Stimulated activated CD8-positive, alpha-beta memory T cell treated with anti-CD3 and anti-CD28 coated beads, Interleukin-12 subunit alpha, Interleukin-12 subunit beta, amount 100 ng/mL, for 4 hours (primary cell): ENCODE results near the gene FSIP1.

Source experiments
- DNase-seq: peaks from one replicate; pipeline ENCODE4 v3.0.0-alpha.2; 2020; ENCODE audit warnings: low read depth

FSIP1 gene

GRCh38 chr15:39756806-39757522, 25.7 kb downstream of the FSIP1 start:
- no peak for DNase-seq

DNA sequence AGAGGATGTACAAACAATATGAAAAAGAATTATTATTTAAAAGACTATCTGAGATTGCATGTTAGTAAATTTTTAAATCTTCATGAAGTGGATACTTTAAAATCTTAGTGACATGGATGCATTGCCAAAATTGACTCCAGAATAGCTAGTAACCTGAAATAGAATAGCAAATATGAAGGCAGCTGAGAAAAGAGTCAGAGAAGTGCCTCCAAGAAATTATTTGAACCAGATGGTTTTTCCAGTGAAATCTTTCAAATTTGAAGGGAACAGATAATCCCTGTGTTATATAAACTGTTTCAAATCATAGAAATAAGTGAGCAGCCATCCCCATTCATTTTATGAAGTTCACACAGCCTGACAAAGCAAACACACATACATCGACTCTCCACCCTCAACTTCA, 29.6 kb downstream of the FSIP1 start:
- no peak for DNase-seq

DNA sequence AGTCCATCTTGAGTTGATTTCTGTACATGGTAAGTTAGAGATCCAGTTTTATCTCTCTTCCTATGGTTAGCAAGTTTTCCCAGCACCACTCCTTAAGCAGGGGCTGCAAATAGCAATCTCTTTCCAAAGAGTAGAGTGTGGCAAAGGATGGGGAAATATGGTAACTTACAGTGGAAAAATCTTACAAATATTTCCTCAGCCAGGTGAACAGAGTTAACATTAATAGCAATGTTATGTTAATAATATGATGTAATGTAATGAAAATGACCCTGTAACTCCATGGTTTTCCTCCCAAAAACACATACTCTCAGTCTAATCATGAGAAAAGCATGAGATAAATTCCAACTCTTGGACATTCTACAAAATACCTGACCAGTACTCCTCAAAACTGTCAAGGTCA, 30.4 kb downstream of the FSIP1 start:
- DNase-seq = no peak

DNA sequence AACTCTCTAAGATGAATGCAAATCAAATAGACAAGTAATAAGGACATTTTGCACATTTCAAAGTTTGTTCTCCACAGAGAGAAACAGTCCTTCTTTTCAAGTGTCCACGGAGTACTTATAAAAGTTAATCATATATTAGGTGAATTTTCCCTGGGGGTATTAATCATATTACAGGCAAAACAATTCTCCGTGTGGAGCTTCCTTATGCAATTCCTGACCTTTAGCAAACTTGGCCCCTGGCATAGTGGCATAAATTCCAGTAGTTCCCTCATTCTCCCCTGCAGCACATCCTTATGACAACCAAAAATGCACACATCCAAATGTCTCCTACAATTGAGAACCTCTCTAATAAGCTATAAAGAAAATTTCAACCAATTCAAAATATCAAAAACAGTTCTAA, 34.4 kb downstream of the FSIP1 start:
- no peak for DNase-seq

- no peak for DNase-seq
These were observed 35.3 kb downstream of the FSIP1 start for GRCh38 chr15:39747326-39747725.

DNA sequence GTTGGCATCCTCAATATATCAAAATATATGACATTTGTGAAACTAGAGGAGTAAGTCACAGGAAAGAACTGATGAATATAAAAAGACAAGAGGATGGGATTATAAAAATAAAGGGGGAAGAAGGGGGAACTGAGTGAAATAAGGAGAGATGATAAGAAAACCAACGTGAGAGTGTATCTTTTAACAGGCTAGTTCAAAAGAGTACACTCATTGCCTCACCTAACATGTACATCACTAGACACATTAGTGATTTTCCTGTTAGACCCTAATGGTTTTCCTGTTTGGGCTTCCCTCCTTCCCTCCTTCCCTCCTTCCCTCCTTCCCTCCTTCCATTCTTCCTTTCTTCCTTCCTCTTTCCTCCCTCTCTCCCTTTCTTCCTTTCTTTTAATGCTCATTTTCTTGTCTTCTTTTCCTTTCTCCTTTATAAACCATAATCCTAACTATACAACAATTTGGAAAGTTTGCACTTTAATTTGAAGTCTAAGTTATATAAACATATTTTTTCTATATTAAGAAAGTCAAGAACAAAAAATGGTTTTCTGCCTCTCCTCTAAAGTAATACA, 35.8 kb downstream of the FSIP1 start:
- DNase-seq = no peak

DNA sequence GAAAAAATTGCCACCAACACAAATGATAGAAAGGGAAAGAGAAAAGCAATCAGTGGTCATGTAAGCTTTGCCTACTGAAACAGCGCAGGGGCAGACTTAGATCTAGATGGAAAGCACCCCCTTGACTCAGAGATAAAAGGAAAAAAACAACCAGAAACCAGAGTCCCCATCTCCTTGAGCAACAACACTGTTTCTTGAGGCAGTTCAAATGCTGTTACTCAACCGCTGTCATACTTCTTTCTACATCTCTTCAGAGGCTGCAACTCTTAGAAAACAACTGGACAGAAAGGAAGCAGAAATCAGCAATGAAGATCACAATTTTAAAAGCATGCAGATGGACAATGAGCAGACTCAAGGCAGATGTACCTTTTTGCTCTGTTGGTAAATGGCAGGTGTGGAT, 36.5 kb downstream of the FSIP1 start:
- no peak for DNase-seq

DNA sequence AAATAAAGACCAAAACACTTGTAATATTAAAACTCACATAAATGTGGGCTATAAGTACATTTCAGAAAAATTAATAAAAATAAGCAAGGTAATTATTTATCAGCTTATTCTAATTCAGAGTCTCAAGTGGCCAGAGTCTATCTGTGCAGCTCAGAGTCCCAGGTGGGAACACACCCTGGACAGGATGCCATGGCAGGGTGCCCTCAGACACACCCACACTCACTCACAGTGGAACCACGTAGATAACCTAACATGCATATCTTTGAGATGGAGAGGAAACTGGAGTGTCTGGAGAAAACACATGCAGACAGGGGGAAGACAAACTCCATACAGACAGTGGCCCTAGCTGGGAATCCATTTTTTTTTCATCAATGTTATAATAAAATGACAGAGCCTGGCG, 37.2 kb downstream of the FSIP1 start:
- DNase-seq = no peak

- no peak for DNase-seq
These were observed 38.1 kb downstream of the FSIP1 start for GRCh38 chr15:39744334-39745103.

GRCh38 chr15:39743611-39744010, 39.0 kb downstream of the FSIP1 start:
- DNase-seq = no peak

DNA sequence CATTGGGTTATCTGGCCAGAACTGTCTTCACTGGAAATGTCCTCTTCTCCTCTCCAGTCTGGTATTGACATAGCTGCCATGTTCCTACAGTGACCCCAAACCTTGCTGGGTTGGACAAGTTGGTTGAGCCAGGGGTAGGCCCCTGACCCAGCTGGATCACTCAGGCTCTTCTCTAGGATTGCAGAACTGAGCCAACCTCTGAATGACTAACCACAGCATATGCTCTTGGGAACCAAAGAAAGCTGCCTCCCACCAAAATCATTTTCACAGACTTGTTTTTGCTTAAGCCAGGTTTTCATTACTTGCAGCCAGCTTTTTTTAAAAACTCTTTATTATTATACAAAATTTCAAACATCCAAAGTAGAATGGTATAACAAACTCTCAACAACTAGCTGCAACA, 41.4 kb downstream of the FSIP1 start:
- DNase-seq = no peak

DNA sequence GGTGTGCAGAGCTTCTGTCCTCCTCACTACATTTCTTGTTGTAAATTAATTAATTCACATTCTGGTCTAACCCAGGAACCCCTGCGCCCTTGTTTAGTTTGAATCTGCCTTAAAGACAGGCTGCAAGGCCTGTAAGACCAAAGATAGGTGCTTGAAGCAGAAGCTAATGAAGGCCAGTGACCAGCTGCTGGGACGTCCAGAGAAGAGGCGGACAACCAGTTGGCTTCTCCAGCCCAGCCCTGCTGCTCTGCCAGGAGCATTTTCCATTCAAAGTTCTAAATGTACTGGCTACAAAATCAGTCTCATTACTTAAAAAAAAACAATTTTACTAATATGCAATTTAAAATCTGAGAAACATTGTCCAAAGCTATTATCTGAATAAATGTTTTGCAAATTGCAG, 43.6 kb downstream of the FSIP1 start:
- no peak for DNase-seq

DNA sequence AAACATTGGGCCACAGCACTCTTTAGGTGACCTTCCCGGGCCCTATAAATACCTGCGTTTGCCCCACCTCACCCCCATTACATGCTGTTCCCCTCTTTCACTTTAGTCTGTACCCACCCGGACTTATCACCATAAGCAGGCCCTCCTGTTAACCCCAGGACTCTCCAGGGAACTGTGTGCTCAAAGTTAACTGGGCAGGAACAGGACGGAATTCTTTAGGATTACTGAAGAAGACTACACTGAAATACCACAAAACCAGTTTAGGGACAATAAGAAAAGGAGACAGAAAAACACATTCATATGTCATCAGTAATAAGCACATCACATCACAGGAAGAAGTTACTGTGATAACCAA, 45.5 kb downstream of the FSIP1 start:
- DNase-seq = no peak

DNA sequence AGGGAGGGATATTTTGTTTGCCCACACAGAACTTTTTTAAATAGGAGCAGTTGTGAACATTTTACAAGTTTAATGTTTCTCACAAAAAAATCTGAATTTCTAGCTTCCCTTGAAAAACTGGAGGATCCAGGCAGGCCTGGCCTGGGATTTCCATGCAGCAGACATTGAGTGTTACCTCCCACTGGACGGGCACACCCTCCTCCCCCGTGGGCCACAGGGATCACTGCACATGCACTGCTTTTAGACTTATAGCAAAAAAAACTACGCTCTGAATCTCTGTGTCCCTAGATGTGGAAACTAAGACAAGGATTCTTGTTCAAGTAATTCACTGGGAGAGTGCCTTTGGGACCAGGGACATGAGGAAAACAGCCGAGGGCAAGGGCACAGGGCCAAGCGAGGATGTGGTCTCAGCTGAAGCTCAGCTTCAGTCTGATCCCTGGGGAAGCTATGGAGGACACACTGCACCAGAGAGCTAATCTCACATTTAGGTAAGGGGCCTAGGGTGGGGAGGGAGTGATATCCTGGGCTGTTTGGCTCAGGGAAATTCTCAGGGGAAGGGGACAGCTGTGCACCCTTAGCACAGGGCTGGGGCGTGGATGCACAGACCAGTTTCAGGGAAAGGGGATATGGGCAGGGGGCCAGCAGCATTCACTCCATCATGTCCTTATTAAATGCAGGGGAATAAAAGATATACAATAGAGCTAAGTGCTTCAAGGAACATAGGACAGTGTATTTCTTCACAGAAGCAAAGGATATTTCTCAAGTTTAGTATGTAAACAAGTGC, 46.0 kb downstream of the FSIP1 start:
- no peak for DNase-seq

GRCh38 chr15:39735120-39735717, 47.4 kb downstream of the FSIP1 start:
- DNase-seq = no peak

DNA sequence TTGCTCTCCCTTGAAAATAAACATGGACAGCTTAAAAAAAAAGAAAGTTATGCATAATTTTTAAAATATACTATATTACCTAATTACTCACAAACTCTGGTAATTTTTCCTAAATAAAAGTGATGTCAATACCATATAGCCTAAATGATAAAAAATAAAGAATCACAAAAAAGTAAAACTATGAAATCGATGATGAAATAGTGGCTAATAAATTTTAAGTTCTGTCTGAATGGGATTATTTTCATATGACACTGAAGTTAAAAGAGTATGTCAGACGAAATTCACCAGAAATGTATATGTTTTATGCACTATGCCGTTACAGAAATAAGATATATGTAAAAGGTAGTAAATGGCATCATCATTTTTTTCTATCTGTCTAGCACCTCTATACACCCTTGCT, 51.4 kb downstream of the FSIP1 start:
- no peak for DNase-seq

- no peak for DNase-seq
These were observed 52.1 kb downstream of the FSIP1 start for GRCh38 chr15:39730552-39730951.

GRCh38 chr15:39729500-39729899, 53.1 kb downstream of the FSIP1 start:
- DNase-seq = no peak

GRCh38 chr15:39728845-39729244, 53.8 kb downstream of the FSIP1 start:
- DNase-seq = no peak

DNA sequence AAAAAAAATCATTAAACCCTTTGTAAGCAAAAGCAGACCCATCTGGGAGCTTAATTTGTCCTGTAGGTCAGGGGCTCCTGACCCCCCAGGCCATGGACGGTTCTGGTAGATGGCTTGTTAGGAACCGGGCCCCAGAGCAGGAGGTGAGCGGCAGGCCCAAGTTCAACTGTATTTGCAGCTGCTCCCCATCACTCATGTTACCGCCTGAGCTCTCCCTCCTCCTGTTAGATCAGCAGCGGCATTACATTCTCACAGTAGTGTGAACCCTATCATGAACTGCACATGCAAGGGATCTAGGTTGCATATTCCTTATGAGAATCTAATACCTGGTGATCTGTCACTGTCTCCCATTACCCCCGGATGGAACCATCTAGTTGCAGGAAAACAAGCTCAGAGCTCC, 60.7 kb downstream of the FSIP1 start:
- DNase-seq = no peak

- DNase-seq = no peak
These were observed 61.7 kb downstream of the FSIP1 start for GRCh38 chr15:39720621-39721611.
